CD4-positive, alpha-beta T cell treated with Interleukin-21 for 1 hour (primary cell): ENCODE data around the gene ENHO.

Experiments
- DNase-seq: peaks from one replicate; pipeline ENCODE4 v3.0.0-alpha.2; 2020

ENHO gene

DNA sequence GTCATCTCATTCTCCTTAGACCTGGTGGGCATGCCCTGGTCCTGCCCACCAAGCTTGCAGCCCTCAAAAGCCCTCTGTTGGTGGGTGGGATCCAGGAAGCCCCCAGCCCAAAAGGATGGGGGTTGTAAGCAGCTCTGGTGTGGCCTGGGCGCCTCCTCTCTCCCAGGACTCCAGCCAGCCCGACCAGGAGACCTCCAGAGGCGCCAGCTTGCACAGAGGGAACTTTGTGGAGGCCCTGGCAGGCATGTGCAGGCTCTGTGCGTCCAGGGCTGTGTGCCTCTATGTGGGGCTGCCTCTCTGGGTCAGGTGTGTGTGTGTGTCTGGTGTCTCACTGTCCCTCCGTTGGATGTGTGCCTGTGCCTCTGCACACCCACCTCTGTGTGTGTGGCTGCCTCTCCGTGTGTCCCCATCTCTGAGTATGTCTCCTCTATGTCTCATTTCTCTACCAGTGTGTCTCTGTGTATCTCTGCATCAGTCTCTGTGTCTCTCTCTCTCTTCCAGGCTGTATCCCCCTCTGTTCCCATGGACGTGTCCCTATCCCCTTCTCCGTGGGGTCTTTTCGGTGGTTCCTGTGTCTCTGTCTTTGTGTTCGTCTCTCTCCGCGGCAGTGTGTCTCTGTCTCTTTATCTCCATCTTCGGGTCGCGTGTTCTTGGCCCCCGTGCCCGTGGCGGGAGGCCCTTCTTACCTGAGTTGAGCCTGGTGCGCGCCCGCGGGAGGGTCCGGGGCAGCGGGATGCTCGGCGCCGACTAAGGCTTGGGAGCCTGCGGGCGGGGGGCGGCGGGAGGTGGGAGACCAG lies 501 bp downstream of the ENHO start:
- DNase-seq: no peak

DNA sequence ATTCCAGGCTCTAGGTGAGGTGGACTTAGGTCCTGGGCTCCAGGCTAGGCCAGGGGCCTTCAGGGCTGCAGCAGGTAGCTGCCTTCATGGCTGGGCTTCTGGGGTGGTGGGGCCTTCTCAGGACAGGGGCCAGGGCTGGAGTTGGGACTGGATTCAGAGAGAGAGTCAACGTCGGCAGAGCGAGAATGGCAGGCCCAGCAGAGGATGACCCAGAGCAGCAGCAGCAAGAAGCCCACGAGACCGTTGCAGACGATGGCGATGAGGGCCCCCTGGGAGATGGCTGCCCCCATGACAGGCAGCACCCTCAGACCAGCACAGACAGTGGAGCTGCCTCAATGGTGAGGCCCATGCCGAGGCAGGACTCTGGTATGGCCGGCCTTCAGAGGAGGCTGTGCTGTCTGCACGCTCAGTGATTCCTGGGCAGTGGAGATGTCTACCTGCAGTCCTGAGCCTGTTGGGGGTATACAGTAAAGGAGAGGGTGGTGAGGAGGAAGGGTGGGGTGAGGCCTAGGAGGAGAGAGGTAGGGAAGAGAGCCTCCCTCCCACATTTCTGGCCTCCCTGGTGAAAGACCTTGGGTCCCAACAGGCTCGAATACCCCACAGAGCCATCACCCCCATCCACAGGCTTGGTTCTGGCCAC lies 1.3 kb downstream of the ENHO start:
- no peak for DNase-seq

DNA sequence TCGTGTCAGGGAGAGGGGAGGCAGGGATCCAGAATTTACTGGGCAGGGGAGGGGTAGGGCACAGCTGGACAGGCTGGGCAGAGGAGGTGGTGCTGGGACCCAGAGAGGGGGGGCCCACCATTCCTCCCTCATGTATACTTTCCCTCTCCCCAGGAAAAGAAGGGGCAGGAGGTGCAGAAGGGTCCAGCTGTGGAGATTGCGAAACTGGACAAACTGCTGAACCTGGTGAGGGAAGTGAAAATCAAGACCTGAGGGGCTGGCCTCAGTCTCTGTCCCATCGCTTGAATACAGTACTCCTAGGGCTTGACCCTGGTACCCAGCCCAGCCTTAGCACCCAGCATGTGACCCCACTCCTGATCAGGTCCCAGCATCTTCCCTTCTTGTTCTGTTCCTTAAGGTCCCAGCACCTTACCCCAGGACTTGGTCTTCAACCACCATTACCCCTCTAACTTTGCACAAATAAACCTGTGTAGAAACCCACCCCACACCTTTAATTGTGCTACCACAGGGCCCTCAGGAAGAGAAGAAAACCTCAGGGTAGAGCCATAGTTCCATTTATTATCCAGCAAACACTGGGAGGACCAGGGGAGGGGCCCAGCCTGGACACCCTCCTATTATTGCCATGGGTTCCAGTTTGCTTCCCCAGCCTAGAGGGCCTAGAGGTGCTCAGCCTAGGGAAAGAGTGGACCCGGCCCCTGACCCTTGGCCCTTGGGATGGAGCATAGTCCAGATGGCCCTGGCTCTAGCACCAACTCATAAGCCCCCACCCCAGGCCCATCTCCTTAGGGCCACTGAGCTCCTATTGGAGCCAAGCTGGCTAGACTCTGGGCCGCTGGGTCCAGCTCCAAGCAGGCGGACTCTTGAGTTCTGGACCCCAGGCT lies 2.0 kb downstream of the ENHO start:
- no peak for DNase-seq

DNA sequence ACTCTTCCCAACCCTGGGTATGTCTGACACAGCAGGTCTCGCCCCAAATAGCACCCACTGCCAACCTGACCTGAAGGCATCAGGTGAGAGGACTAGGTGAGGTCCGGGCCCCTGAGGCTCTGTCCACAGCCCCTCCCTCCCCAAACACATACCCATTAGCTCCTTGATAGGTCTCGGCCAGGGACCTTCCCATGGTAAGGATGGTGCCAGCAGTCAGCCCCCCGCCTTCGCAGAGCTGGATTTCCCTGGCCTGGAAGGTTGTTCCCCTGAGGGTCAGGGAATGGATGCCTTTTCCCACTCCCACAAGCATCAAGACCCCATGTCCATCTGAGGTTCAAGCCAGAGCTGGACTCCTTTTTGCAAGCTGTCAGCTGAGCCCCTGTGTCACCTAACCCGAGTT lies 2.7 kb downstream of the ENHO start:
- no peak for DNase-seq

DNA sequence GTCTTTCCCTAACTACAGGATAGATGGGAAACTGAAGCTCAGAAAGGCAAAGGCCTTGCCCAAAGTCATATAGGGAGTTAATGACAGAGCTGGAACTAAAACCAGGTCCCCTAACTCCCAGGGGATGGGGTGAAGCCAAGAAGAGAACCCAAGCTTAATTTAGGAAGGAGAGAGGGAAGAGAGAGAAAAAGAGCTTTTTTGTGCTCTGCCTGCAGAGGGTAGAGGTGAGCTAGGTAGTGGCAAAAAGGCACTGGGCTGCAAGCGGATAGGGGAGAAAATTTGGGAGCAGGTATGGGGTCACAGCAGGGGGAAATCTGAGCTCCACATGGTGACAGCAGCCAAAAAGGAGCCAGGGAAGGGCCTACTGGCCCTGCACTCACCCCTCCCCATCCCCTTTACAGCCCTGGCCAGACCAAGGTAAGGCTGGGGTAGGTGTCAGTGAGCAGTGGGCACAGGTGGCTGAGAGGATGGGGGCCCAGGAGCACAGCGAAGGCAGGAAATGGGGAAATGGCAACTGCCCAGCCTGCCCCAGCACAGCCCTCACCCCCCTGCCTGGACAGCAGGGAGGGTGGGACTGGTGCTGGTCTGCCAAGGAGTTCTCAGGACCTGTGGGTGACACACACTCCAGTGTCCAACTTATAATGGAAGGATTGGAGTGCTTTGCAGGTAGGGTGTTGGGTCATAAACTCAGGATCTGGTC lies 3.3 kb downstream of the ENHO start:
- DNase-seq: no peak

DNA sequence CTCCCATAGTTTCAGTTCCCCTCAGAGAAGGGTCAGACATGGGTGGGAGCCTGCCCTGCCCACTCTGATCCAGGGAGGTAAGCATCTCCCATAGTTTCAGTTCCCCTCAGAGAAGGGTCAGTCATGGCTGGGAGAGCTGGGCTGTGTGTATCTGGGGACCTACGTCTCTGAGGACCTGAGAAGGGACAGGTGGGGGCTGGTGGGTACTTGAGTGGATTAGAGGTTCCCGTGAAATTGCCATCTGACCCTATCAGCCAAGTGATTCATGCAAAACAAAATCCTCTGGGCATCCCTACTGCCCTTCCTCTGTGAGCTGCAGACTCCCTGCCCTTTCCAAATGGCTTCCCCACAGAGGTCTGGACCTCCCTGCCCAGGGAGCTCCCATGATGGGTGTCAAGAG lies 3.9 kb downstream of the ENHO start:
- no peak for DNase-seq

DNA sequence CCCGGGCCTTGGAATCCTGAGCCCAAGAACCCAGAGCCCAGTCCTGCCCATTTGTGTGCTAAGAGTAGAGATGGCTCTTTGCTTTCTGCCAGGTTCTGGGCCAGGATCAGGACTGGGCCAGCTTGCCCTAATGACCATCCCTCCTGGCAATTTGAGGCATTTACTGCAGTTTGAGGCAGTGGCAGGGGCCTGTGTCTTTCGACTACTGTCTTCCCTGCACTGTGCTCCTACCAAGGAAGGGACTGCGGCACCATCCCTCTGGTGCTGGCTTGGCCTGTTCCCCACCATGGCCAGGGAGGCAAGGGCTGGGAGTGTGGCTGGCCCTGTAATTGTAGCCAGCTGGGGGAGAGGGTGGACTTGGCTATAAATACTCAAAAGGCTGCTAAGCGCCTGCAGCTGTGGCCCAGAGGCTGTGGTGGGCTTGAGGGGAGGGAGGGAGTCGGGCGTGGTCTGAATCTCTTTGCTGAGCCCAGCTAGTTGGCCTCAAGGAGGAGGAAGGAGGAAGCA lies 4.6 kb downstream of the ENHO start:
- no peak for DNase-seq

DNA sequence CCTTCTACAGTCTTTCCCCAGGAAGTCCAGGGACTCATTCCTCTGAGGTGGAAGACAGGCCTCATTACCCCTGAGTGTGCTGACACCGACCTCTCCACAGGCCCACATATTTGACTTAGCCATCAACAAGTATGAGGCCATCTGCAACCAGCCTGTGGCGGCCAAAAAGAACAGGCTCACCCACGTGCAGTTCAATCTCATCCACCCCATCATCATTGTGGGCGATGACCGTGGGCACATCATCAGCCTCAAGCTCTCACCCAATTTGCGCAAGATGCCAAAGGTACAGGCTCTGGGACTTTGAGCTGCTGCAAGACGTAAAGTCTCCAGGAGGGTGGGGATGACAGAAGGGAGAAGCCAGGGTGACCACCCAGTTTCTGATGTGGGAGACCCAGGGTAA lies 5.6 kb downstream of the ENHO start:
- no peak for DNase-seq

DNA sequence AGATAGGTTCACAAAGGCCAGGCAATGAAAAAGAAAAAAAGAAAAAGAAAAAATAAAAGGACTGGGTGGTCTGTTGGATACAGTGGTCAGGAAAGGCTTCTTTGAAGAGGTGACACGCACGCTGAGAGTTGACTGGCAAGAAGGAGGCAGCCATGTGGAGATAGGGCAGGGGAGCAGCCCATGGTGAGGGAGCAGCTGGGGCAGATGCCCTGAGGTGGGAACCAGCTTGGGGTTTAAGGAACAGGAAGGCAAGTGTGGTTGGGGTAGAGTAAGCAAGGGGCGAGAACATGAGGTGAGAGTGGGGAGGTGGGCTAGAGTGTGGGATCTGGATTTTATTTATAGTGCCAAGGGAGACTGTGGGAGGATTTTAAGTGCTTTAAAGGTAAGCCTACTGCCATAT lies 6.8 kb downstream of the ENHO start:
- no peak for DNase-seq

DNA sequence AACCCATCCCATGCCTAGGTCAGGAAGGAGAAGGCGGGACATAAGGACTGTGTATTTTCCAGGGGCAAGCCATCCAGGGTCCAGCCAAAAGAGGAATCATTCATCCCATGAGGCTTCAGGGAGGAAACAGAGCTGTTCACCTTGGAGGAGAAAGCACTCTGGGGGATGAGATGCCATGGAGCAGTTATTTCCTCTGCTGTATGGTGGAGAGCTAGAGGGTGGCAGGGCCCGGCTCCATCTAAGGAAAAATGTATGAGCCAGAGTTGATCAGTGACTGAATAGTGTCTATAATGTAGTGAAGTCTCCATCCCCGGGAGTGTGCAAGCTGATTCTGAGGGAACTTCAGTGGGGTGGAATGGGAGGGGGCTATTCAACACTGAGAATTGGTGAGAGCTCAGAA lies 8.0 kb downstream of the ENHO start:
- DNase-seq: no peak

DNA sequence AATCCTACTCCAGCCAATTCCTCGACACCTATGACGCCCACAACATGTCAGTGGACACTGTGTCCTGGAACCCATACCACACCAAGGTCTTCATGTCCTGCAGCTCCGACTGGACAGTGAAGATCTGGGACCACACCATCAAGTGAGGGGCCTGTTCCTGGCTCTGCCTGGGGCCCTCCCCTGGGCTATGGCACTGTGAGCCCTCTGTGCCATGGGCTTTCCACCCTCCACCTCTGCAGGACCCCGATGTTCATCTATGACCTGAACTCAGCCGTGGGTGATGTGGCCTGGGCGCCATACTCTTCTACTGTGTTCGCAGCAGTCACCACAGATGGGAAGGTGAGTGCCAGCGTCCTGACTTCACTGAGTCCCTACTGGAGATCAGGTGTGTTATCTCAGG lies 8.4 kb downstream of the ENHO start:
- DNase-seq: no peak

DNA sequence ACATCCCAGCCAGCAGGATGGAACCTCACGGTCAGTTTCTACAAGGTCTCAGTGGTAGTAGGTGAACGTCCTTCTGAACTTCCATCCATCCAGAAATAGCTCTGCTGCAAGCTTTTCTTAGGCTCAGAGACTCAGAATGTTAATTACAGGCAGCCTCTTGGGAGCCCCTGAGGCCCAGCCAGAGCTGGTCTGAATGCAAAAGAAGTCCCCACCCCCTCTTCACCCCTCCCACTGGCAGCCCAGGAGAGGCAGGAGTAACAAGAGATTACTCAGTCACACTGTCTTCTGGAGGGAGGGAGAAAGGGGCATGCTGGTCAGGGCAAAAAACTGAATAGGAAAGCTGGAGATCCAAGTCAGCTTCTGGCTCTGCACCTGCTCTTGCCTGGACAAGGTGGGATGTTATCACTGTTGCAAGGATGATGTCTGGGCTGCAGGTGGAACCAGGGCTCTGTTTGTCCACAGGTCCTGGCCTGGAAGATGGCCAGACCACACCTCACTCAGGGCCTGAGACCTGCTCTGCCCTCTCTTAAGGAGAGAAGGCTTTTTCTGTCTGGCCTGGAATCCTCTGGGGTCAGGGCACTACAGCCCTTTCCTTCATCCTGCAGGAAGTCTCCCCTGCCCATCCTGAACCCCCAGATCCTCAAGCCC lies 9.1 kb downstream of the ENHO start:
- DNase-seq: no peak

DNA sequence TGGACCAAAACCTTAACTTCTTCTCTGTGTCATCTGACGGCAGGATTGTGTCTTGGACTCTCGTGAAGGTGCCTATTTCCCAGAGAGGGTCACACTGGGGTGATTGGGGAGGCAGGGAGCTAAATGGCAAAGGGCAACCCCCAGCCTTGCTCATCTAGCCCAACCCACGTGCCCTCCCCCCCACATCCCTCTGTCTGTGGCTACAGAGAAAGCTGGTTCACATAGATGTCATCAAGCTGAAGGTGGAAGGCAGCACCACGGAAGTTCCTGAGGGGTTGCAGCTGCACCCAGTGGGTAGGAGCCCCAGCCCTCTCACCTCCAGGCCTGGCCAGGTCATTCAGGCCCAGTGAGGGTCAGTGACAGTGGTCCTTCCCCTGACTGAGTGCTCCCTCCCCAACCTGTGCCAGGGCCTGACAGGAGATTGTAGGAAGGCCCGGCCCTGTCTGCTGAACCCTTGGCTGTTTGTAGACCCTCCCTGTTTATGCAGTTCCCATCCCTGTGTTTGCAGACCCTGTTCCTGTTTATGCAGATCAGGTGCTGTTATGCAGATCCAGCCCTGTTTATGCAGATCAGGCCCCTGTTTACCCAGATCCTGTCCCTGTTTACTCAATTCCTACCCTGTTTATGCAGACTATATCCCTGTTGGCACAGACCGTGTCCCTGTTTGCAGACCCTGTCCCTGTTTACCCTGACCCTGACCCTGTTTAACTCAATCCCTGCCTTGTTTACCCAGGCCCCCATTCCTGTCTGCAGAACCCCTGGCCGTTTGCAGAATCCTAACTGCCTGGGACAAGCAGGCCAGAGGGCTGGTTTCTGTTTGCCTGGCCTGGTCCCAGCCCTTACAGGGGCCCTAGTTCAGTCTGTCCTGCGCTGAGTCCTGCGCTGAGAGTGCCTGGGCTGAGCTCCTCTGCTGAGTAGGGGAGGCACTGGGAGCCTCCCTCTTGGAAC lies 10.4 kb downstream of the ENHO start:
- DNase-seq: no peak

DNA sequence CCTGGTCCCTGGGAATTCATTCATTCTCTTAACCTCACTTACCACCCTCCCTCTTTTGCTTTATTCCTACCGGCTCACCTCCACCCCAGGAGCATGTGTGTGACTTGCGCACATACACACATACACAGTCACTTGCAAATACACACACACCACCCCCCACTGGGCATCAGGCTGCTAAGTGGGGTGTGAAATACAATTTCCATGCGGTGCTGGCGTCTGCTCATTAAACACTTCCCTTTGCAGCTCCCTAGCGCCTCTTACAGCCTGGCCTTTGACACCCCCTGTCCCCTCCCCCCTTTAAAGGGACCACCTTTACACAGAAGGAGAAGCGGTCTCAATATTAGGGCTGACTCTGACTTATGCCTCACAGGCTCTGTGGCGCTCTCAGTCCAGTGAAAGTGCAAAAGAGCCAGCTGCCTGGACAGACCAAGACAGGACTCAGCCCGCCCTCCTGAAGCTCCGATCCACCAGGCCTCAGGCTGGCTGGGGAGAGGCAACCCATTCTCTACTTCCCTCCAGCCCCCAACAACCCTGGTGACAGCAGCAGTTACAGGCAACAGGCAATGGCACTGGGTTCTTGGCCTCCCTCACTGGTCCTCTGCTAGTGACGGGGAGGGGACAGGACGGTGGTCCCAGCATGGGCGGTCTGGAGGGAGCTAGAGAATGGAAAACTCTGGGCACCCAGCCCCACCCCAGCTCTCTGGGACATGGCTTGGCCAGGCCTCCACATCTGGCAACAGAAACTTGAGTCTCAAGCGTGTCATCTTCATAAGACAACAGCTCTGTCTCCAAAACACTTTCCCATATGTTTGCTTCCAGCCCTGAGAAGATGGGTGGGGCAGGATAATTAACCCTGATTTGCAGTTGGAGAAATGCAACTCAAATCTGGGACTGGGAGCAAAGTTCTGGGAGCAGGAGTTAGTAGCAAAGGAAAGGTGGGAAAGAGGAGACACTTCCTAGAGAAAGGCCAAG lies 12.0 kb downstream of the ENHO start:
- no peak for DNase-seq

DNA sequence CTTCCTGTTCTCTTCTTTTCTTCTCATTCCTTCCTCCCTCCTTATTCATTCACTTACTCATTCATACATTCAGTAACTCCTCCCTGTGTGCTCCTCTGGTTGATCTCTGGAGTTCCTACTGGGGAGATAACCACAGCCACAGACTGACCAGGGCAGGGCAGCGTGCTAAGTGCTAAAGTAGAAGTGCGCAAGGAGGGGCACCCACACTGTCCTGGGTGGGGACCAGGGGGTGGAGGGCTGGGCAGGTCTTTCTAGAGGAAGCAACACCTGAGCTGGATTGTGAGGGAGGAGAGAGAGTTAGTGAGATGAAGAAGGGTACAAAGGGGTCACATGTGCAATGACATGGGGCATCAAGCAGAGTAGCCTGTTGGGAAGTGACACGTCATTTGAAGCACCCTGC lies 13.8 kb downstream of the ENHO start:
- no peak for DNase-seq

DNA sequence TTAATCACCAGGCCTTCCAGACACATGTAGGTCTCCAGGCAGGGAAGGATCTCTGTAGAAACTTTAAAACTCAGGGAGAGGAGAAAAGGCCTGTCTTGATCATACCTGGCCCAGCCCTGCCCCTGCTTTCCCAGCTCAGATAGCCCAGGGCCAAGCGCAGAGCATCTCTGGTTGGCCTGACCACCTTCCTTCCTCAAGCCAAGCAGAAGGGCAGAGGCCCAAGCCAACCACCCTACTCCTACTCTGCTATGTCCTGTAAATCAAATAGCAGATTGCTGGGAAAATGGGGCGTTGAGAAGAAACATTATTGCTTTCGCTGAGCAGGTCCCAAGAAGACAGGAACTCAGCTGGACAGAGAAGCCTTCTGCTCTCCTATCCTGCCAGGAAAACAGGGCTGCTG lies 14.3 kb downstream of the ENHO start:
- DNase-seq: no peak

DNA sequence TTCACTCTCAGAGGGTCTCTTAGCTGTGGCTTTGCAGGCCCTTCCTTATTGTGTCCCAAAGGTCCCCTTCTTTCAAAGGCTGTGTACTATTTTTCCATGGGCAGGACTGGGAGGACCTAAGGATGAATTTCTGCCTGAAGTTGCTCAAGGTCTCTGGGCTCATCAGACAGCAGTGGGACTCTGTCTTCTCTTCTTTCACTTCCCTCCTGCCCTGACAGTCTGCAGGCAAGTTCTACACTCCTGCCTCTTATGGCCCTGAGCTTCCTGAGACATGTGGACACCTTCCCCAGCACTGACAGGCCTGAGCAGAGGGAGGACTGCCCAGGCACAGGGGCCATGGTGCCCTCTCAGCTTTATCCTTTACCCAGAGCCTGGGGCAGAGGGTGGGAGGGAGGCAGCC lies 14.8 kb downstream of the ENHO start:
- DNase-seq: no peak

DNA sequence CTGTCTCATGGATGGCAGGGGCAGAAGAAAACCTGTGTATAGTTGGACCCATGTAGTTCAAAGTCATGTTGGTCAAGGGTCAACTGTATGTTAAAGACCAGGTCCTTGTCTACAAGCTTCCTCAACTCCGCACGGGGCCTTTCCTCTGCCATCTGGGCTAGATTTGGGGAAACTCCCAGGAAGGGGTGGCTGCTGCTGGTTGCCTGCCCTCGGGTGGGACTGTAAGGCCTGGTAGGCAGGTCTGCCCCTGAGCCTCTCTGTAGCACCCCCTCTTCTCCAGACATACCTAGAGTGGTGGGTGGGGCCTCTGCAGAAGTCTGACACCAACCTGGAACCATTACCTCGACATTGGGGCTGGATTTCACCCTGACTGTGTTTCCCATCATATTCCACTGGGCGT lies 15.2 kb downstream of the ENHO start:
- no peak for DNase-seq

DNA sequence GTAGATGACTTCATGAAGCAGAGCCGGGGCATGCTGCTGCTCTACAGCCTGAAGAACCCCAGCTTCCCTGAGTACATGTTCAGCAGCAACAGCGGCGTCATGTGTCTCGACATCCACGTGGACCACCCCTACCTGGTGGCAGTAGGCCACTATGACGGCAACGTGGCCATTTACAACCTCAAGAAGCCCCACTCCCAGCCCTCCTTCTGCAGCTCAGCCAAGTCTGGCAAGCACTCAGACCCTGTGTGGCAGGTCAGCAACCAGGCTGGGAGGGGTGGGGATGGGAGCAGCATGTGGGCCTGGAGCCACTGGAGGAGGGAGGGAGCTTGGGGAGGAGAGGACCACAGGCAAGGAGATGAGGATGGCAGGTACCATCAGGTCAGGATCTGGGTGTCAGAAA lies 16.2 kb downstream of the ENHO start:
- no peak for DNase-seq
